Activated naive CD8-positive, alpha-beta T cell treated with anti-CD3 and anti-CD28 coated beads for 36 hours (primary cell): ENCODE data around the gene C2orf80. TPM values are rescaled to one million over a fixed set of nuclear protein-coding genes. Genes with fewer than 3 reads are reported as not detected.
A peak's percentile ranks its signal among the peaks of the same experiment; 100 is the strongest.

Experiments
- DNase-seq: peaks from one replicate; pipeline ENCODE4 v3.0.0; 2021
- H3K27ac Mint-ChIP-seq: one replicate; pipeline ENCODE4 v1.8.0; 2022; ENCODE audit warnings: mild to moderate bottlenecking, moderate library complexity, mixed read lengths
- H3K27me3 Mint-ChIP-seq: one replicate; pipeline ENCODE4 v1.8.0; 2022; ENCODE audit warnings: mild to moderate bottlenecking, mixed read lengths
- H3K36me3 Mint-ChIP-seq: one replicate; pipeline ENCODE4 v1.8.0; 2021; ENCODE audit warnings: mild to moderate bottlenecking, mixed read lengths
- H3K4me1 Mint-ChIP-seq: one replicate; pipeline ENCODE4 v1.8.0; 2021; ENCODE audit warnings: mixed read lengths
- H3K4me3 Mint-ChIP-seq: one replicate; pipeline ENCODE4 v1.8.0; 2022; ENCODE audit warnings: mild to moderate bottlenecking, moderate library complexity, mixed read lengths
- H3K9me3 Mint-ChIP-seq: one replicate; pipeline ENCODE4 v1.8.0; 2022; ENCODE audit warnings: mixed read lengths
- total RNA-seq, 2 experiments: library from RNA; stranded (reverse); gene quantifications; one replicate each; pipeline ENCODE4 v1.2.3, GENCODE V29; 2021

Gene C2orf80
- total RNA-seq, 2 experiments from 2014 or later: not detected

DNA sequence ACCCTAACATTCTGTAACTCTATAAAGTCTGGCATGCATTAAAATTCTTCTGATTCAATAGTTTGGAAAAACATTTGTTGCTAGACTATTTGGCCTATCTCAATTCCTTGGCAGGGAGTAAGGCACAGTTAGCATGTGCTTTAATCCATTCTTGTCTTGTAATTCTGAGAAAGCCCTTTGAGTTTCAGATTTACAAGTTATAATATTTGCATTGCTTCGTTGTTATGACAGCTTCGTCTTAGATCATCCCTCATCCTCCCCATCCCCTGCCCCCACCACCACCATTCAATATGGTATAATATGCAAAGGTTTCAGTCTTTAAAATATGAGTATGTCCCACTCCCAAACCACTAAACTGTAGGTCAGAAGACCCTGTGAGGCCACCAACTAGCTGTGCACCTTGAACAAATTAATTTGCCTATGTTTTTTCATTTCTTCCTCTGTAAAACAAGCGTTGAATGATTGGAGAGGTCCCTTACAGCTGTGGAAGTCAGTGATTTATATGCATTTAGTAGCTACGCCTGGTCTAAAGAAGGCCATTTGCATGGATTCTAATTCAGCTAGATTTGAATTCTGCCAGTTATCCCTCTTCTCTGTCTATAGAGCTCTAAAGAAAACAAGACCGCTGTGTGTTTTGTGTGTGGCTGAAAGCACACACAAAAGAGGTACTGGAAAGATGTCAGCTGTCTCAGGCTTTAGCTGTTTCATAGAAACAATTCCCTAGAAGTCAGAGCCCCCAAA, 591 bp downstream of the C2orf80 start:
- no peak for DNase-seq
- peaks cover 3% of the 10 kb centered on the region for H3K4me1 Mint-ChIP-seq
- no peaks in the 10 kb centered on the region for H3K36me3 Mint-ChIP-seq
- no peak overlapping the region for H3K27ac Mint-ChIP-seq
- no peaks in the 10 kb centered on the region for H3K9me3 Mint-ChIP-seq
- H3K4me3 Mint-ChIP-seq: no peak overlapping the region
- H3K27me3 Mint-ChIP-seq: no peaks in the 10 kb centered on the region

GRCh38 chr2:208186893-208187292, 2.9 kb downstream of the C2orf80 start:
- Mint-ChIP-seq H3K27me3 (peaks cover 11% of the 10 kb centered on the region), H3K4me1 (peaks cover 3% of the 10 kb centered on the region)

GRCh38 chr2:208186465-208186864, 3.4 kb downstream of the C2orf80 start:
- peaks cover 11% of the 10 kb centered on the region for H3K27me3 Mint-ChIP-seq

More at GRCh38 chr2:208186893-208187292, 2.9 kb downstream of the C2orf80 start:
- Mint-ChIP-seq H3K36me3 (no peaks in the 10 kb centered on the region), H3K27ac (no peak overlapping the region), H3K4me3 (no peak overlapping the region), H3K9me3 (no peaks in the 10 kb centered on the region)
- DNase-seq: no peak

GRCh38 chr2:208183972-208184705, 5.7 kb downstream of the C2orf80 start:
- no peak for DNase-seq
- Mint-ChIP-seq H3K4me3 (no peak overlapping the region), H3K9me3 (no peaks in the 10 kb centered on the region), H3K27me3 (peaks cover 11% of the 10 kb centered on the region), H3K36me3 (no peaks in the 10 kb centered on the region), H3K27ac (no peak overlapping the region), H3K4me1 (peaks cover 3% of the 10 kb centered on the region)

More at GRCh38 chr2:208186465-208186864, 3.4 kb downstream of the C2orf80 start:
- Mint-ChIP-seq H3K4me3 (no peak overlapping the region), H3K27ac (no peak overlapping the region), H3K36me3 (no peaks in the 10 kb centered on the region), H3K4me1 (peaks cover 3% of the 10 kb centered on the region), H3K9me3 (no peaks in the 10 kb centered on the region)
- DNase-seq: no peak

GRCh38 chr2:208183526-208183925, 6.3 kb downstream of the C2orf80 start:
- peaks cover 11% of the 10 kb centered on the region for H3K27me3 Mint-ChIP-seq
- no peaks in the 10 kb centered on the region for H3K9me3 Mint-ChIP-seq
- no peaks in the 10 kb centered on the region for H3K36me3 Mint-ChIP-seq
- H3K4me1 Mint-ChIP-seq: peaks cover 3% of the 10 kb centered on the region
- H3K4me3 Mint-ChIP-seq: no peak overlapping the region
- H3K27ac Mint-ChIP-seq: no peak overlapping the region
- no peak for DNase-seq

GRCh38 chr2:208182835-208183234, 7.0 kb downstream of the C2orf80 start:
- Mint-ChIP-seq H3K9me3 (no peaks in the 10 kb centered on the region), H3K4me3 (no peak overlapping the region), H3K4me1 (peaks cover 3% of the 10 kb centered on the region)

GRCh38 chr2:208179028-208179609, 10.7 kb downstream of the C2orf80 start:
- H3K9me3 Mint-ChIP-seq: no peaks in the 10 kb centered on the region
- no peak for DNase-seq
- no peak overlapping the region for H3K4me3 Mint-ChIP-seq
- no peaks in the 10 kb centered on the region for H3K36me3 Mint-ChIP-seq
- H3K27me3 Mint-ChIP-seq: peaks cover 18% of the 10 kb centered on the region
- peaks cover 1% of the 10 kb centered on the region for H3K4me1 Mint-ChIP-seq
- no peak overlapping the region for H3K27ac Mint-ChIP-seq

More at GRCh38 chr2:208182835-208183234, 7.0 kb downstream of the C2orf80 start:
- Mint-ChIP-seq H3K27me3 (peaks cover 14% of the 10 kb centered on the region), H3K36me3 (no peaks in the 10 kb centered on the region), H3K27ac (no peak overlapping the region)
- no peak for DNase-seq

- no peak overlapping the region for H3K27ac Mint-ChIP-seq
- H3K36me3 Mint-ChIP-seq: no peaks in the 10 kb centered on the region
- no peak overlapping the region for H3K4me3 Mint-ChIP-seq
- H3K27me3 Mint-ChIP-seq: peaks cover 16% of the 10 kb centered on the region
- peaks cover 1% of the 10 kb centered on the region for H3K4me1 Mint-ChIP-seq
- DNase-seq: no peak
- H3K9me3 Mint-ChIP-seq: no peaks in the 10 kb centered on the region
Measured at GRCh38 chr2:208175840-208176153, 14.0 kb downstream of the C2orf80 start.

DNA sequence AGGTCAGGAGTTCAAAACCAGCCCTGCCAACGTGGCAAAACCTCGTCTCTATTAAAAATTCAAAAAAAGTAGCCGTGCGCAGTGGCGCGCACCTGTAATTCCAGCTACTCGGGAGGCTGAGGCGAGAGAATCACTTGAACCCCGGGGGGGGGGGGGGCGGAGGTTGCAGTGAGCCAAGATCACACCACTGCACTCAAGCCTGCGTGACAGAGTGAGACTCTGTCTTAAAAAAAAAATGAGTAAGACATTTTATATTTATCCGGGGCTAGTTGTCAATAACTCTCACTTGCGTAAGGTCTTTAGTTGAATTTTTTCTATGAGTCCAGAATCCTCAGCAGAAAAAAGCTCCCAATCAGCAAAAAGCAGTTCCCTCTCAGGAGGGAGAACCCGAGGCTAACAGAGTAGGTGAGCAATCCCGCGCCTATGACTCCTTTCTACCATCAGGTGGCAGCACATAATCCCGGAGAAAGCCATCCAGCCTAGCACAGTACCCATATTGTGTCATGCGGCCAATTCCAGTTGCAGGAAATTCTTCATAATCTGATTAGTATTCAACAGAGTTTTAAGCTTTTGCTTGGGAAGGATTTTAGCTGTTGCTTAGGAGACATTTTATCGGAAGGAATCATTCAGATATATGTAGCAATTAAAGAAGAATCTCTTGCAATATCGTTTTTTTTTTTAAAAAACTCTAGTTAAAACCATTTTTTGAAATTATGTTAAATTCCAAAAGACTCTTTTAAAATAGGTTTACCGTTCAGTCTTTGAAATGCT, 14.6 kb downstream of the C2orf80 start:
- Mint-ChIP-seq H3K27me3 (peaks cover 18% of the 10 kb centered on the region), H3K4me1 (peaks cover 1% of the 10 kb centered on the region), H3K27ac (no peak overlapping the region), H3K36me3 (no peaks in the 10 kb centered on the region), H3K9me3 (no peaks in the 10 kb centered on the region), H3K4me3 (no peak overlapping the region)
- DNase-seq: peak; percentile 38

- no peaks in the 10 kb centered on the region for H3K9me3 Mint-ChIP-seq
- DNase-seq: no peak
- H3K27me3 Mint-ChIP-seq: peaks cover 24% of the 10 kb centered on the region
- H3K4me1 Mint-ChIP-seq: peaks cover 1% of the 10 kb centered on the region
- H3K27ac Mint-ChIP-seq: no peak overlapping the region
- H3K4me3 Mint-ChIP-seq: no peak overlapping the region
- H3K36me3 Mint-ChIP-seq: no peaks in the 10 kb centered on the region
Measured at GRCh38 chr2:208174144-208174543, 15.7 kb downstream of the C2orf80 start.

- Mint-ChIP-seq H3K27ac (no peak overlapping the region), H3K9me3 (no peaks in the 10 kb centered on the region), H3K4me3 (no peak overlapping the region)
Measured at GRCh38 chr2:208172125-208172524, 17.7 kb downstream of the C2orf80 start.

GRCh38 chr2:208164951-208165755, 24.7 kb downstream of the C2orf80 start:
- Mint-ChIP-seq H3K36me3 (no peaks in the 10 kb centered on the region), H3K27me3 (peaks cover 15% of the 10 kb centered on the region), H3K4me1 (no peaks in the 10 kb centered on the region), H3K27ac (no peak overlapping the region), H3K9me3 (no peaks in the 10 kb centered on the region), H3K4me3 (no peak overlapping the region)
- DNase-seq: no peak

More at GRCh38 chr2:208172125-208172524, 17.7 kb downstream of the C2orf80 start:
- Mint-ChIP-seq H3K4me1 (peaks cover 1% of the 10 kb centered on the region), H3K27me3 (peaks cover 27% of the 10 kb centered on the region), H3K36me3 (no peaks in the 10 kb centered on the region)
- no peak for DNase-seq

DNA sequence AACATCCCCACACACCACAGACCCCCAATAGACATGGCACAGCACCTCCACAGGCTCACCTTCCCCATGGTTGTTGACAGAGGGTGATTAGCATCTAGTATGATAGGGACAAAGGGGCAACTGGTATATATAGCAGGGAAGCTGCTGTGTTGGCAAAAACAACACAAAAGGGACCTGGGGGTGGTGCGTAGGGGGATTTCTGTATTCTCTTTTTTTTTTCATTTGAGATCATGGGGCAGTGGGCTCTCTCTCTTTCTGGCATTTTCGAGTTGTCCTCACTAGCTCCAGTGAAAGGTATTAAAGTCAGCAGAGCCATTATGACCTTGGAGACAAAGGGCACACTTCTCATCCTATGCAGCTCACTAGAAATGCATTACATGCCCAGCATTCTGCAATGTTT, 26.3 kb downstream of the C2orf80 start, which contains the start of gene CRYGA:
TSS of gene CRYGA (minus strand) at position 101 of the 400 bp plus-strand sequence. CDS start at position 68, 33 bp downstream.
- Mint-ChIP-seq H3K9me3 (no peaks in the 10 kb centered on the region), H3K27ac (no peak within 1 kb of the TSS), H3K36me3 (no peaks in the 10 kb centered on the region), H3K4me3 (no peak within 1 kb of the TSS), H3K27me3 (peaks cover 5% of the 10 kb centered on the region), H3K4me1 (no peaks in the 10 kb centered on the region)
- DNase-seq: no peak

DNA sequence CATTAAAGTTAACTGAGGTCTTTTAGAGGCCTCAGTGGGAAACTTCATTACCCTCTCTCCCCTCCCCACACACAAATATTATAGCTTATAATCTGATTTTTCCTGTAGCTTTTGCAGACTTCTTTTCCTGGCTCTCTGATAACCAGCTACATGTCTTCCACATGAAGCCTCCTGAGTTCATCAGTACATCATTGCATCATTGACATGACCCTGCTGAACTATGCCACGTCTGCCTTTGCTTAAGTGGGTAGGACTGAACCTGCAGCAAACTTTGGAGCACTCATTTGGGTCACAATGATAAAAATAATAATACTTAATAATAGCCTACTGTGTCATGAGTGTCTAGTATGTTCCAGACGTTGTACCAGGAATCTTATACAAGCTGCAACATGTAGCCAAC, 33.4 kb downstream of the C2orf80 start:
- Mint-ChIP-seq H3K4me3 (no peak overlapping the region), H3K27ac (no peak overlapping the region), H3K4me1 (no peaks in the 10 kb centered on the region), H3K36me3 (no peaks in the 10 kb centered on the region), H3K27me3 (no peaks in the 10 kb centered on the region), H3K9me3 (no peaks in the 10 kb centered on the region)
- no peak for DNase-seq
